ENCODE data around the gene TOMM34.

GRCh38 chr20:45008521-45009049, 48.4 kb upstream of the TOMM34 start:
- TF ChIP-seq YY1 (IDR thresholded peaks at IDR 0.05; ENCODE audit: insufficient read depth, insufficient read length): no peak
- TF ChIP-seq SUZ12 (IDR thresholded peaks at IDR 0.05; ENCODE audit: extremely low read depth, insufficient read depth, insufficient read length): no peak
- TF ChIP-seq ZNF274 (IDR thresholded peaks at IDR 0.05; ENCODE audit: low read depth, low read length): no peak

Measured in NT2/D1 (cell line).